Measurements from ENCODE around the gene ZNF580. TPM values are rescaled to one million over a fixed set of nuclear protein-coding genes. Genes with fewer than 3 reads are reported as not detected.

Gene ZNF580
- total and polyA plus RNA-seq, 11 donors: 8.2 to 41.5 (median 21.1) TPM

- H3K4me3 ChIP-seq: no peak overlapping the region
- 94 to 97% (median 95%) methylated on average over 24 to 27 of the region's 27 CpGs for whole genome bisulfite sequencing, 4 donors
Observed at GRCh38 chr19:55613396-55613795, 27.4 kb upstream of the ZNF580 start.

DNA sequence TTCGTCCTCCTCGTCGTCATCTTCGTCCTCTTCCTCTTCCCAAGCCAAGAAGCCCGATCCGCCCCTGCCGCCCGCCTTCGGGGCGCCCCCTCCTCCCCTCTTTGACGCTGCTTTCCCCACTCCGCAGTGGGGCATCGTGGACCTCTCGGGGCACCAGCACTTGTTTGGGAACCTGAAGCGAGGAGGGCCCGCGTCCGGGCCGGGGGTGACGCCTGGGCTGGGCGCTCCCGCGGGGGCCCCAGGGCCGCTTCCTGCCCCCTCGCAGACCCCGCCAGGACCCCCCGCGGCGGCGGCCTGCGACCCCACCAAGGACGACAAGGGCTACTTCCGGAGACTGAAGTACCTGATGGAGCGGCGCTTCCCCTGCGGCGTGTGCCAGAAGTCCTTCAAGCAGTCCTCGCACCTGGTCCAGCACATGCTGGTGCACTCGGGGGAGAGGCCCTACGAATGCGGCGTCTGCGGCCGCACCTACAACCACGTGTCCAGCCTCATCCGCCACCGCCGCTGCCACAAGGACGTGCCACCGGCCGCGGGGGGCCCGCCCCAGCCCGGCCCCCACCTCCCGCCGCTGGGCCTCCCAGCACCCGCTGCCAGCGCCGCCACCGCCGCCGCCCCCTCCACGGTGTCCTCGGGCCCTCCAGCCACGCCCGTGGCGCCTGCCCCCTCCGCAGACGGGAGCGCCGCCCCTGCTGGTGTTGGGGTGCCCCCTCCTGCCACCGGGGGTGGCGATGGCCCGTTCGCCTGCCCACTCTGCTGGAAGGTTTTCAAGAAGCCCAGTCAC is 26.7 kb upstream of the ZNF580 start:
- no peaks in the 10 kb centered on the region for H3K27me3 ChIP-seq
- no peak overlapping the region for H3K4me3 ChIP-seq
- DNase-seq (peak in 1 of 5 donors; percentile 57), ATAC-seq (no peak)
- no peaks in the 10 kb centered on the region for H3K9me3 ChIP-seq
- WGBS, 4 donors: 93 to 95% (median 94%) methylated on average over 50 to 75 of the region's 75 CpGs
- intact Hi-C loops (cut with DNase I): no loop called here
- peaks cover 0 to 55% (median 42%) of the 10 kb centered on the region in 9 donors for H3K36me3 ChIP-seq
- H3K4me1 ChIP-seq: peaks cover 0 to 31% (median 22%) of the 10 kb centered on the region in 12 donors
- no peak for TF ChIP-seq POLR2A (IDR thresholded peaks at IDR 0.05)
- TF ChIP-seq CTCF (IDR thresholded peaks at IDR 0.05): no peak
- H3K27ac ChIP-seq: no peak overlapping the region

More at GRCh38 chr19:55613396-55613795, 27.4 kb upstream of the ZNF580 start:
- intact Hi-C loops (cut with DNase I): no loop called here
- peaks cover 0 to 58% (median 43%) of the 10 kb centered on the region in 9 donors for H3K36me3 ChIP-seq
- TF ChIP-seq CTCF (IDR thresholded peaks at IDR 0.05) (no peak), POLR2A (IDR thresholded peaks at IDR 0.05) (no peak)
- H3K9me3 ChIP-seq: no peaks in the 10 kb centered on the region
- ATAC-seq (no peak), DNase-seq (peak in 1 of 5 donors; percentile 61)
- H3K27ac ChIP-seq: peak overlapping the region in 2 of 12 donors; percentile 85 to 86
- H3K27me3 ChIP-seq: no peaks in the 10 kb centered on the region
- peaks cover 0 to 33% (median 22%) of the 10 kb centered on the region in 12 donors for H3K4me1 ChIP-seq

DNA sequence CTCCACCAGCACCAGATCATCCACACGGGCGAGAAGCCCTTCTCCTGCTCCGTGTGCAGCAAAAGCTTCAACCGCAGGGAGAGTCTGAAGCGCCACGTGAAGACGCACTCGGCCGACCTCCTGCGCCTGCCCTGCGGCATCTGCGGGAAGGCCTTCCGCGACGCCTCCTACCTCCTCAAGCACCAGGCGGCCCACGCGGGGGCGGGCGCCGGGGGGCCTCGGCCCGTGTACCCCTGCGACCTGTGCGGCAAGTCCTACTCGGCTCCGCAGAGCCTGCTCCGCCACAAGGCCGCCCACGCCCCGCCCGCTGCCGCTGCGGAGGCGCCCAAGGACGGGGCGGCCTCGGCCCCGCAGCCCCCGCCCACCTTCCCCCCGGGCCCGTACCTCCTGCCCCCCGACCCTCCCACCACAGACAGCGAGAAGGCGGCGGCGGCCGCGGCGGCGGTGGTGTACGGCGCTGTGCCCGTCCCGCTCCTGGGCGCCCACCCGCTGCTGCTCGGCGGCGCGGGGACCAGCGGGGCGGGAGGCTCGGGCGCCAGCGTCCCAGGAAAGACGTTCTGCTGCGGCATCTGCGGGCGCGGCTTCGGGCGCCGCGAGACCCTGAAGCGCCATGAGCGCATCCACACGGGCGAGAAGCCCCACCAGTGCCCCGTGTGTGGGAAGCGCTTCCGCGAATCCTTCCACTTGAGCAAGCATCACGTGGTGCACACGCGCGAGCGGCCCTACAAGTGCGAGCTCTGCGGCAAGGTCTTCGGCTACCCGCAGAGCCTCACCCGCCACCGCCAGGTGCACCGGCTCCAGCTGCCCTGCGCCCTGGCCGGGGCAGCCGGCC is 25.9 kb upstream of the ZNF580 start:
- no peak overlapping the region for H3K4me3 ChIP-seq
- 93 to 98% (median 97%) methylated on average over 67 to 98 of the region's 98 CpGs for WGBS, 4 donors
- peaks cover 0 to 48% (median 34%) of the 10 kb centered on the region in 9 donors for H3K36me3 ChIP-seq
- H3K4me1 ChIP-seq: peaks cover 0 to 37% (median 22%) of the 10 kb centered on the region in 12 donors
- intact Hi-C loops (cut with DNase I): no loop called here
- DNase-seq (peak in 1 of 5 donors; percentile 56), ATAC-seq (no peak)
- no peaks in the 10 kb centered on the region for H3K9me3 ChIP-seq
- no peaks in the 10 kb centered on the region for H3K27me3 ChIP-seq
- no peak overlapping the region for H3K27ac ChIP-seq
- no peak for TF ChIP-seq CTCF (IDR thresholded peaks at IDR 0.05)

Measured in heart left ventricle (tissue), 16 donors.